Ovary (tissue), 3 donors: ENCODE data around the gene SLC25A36.

ENCODE experiments used
- EP300 ChIP-seq: sonication (generic); formaldehyde crosslinking; IDR thresholded peaks from one replicate; pipeline ENCODE4 v1.6.1; 2017; ENCODE audit warnings: antibody characterized with exemption
- TF ChIP-seq, protein P1 (sequence below), 3 donors: fragments of 450-650 bp in 2 of 3; fragments of 200-600 bp in 1 of 3; IDR thresholded peaks; one replicate each; pipeline versions ENCODE4 v1.5.1 to v1.8.0; 2016 to 2022; ENCODE audit warnings: antibody characterized with exemption in 3 of 3, mild to moderate bottlenecking in 1 of 3
- donor health status: DM: no; HTN: no; CAD: no.

DNA sequence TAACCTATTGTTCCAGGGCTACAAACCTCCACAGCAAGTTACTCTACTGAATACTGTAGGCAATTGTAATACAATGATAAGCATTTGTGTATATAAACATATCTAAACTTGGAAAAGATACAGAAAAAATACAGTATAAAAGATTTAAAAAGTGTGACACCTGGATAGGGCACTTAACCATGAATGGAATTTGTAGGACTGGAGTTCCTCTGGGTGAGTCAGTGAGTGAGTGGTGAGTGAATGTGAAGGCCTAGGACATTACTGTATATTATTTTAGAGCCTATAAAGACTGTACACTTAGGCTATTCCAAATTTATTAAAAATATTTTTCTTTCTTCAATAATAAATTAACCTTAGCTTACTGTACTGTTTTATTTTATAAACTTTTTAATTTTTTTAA lies 38.4 kb upstream of the SLC25A36 start:
- TF ChIP-seq, protein P1, sequence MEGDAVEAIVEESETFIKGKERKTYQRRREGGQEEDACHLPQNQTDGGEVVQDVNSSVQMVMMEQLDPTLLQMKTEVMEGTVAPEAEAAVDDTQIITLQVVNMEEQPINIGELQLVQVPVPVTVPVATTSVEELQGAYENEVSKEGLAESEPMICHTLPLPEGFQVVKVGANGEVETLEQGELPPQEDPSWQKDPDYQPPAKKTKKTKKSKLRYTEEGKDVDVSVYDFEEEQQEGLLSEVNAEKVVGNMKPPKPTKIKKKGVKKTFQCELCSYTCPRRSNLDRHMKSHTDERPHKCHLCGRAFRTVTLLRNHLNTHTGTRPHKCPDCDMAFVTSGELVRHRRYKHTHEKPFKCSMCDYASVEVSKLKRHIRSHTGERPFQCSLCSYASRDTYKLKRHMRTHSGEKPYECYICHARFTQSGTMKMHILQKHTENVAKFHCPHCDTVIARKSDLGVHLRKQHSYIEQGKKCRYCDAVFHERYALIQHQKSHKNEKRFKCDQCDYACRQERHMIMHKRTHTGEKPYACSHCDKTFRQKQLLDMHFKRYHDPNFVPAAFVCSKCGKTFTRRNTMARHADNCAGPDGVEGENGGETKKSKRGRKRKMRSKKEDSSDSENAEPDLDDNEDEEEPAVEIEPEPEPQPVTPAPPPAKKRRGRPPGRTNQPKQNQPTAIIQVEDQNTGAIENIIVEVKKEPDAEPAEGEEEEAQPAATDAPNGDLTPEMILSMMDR (IDR thresholded peaks at IDR 0.05) = no peak
- no peak for TF ChIP-seq EP300
